ENCODE data around the gene FBN3.

DNA sequence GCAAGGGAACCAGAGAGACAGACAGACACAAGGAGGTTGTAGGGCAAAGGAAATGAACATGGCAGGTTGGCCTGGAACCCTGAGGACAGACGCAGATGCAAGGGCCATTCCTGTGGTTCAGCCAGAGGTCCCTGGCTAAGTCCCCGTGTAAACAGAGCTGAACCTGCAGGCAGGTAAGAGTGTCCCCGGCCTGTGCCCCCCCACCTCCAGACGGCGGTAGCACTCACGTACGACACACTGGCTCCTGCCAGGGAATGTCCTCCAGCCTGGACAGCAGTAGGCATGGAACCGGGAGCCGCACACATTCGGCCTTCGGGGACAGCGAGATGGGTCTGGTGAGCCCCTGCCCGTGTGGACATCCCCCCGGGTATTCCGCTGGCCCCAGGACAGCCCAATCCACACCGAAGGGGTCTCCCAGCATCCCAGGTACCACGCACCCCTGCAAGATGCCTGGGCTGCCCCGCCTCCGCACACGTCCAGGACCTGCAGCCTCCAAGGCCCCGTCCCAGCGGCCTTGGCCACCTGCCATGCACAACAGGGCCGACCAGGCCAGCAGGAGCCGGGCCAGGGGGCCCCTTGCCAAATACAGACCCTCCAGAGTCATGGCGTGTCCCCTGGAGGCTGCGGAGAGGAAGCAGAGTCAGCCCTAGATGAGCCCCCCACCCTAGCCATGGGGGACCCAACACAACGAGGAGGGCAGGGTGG, 2.4 kb downstream of the FBN3 start:
- TF ChIP-seq, protein P1, sequence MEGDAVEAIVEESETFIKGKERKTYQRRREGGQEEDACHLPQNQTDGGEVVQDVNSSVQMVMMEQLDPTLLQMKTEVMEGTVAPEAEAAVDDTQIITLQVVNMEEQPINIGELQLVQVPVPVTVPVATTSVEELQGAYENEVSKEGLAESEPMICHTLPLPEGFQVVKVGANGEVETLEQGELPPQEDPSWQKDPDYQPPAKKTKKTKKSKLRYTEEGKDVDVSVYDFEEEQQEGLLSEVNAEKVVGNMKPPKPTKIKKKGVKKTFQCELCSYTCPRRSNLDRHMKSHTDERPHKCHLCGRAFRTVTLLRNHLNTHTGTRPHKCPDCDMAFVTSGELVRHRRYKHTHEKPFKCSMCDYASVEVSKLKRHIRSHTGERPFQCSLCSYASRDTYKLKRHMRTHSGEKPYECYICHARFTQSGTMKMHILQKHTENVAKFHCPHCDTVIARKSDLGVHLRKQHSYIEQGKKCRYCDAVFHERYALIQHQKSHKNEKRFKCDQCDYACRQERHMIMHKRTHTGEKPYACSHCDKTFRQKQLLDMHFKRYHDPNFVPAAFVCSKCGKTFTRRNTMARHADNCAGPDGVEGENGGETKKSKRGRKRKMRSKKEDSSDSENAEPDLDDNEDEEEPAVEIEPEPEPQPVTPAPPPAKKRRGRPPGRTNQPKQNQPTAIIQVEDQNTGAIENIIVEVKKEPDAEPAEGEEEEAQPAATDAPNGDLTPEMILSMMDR (IDR thresholded peaks at IDR 0.05; ENCODE audit: insufficient read depth, low read length) = no peak
- no peak for TF ChIP-seq REST (IDR thresholded peaks at IDR 0.05; ENCODE audit: insufficient replicate concordance, low read depth)
- no peak for TF ChIP-seq POLR2AphosphoS5 (IDR thresholded peaks at IDR 0.05; ENCODE audit: low read depth)
- no peak for TF ChIP-seq GABPA (IDR thresholded peaks at IDR 0.05; ENCODE audit: low read depth)
